ENCODE data around the gene ARHGAP27.
"Not testable (repeated sequence)": the region's sequence is repeated elsewhere in the genome, so short reads cannot be mapped to it uniquely, and the experiment has no call there.

ARHGAP27 gene

GRCh38 chr17:45445901-45446743, 13.5 kb upstream of the ARHGAP27 start:
- DNase-seq (ENCODE audit: low spot score) = peak; percentile 57

GRCh38 chr17:45444856-45445820, 12.5 kb upstream of the ARHGAP27 start:
- DNase-seq (ENCODE audit: low spot score) = not testable (repeated sequence)

DNA sequence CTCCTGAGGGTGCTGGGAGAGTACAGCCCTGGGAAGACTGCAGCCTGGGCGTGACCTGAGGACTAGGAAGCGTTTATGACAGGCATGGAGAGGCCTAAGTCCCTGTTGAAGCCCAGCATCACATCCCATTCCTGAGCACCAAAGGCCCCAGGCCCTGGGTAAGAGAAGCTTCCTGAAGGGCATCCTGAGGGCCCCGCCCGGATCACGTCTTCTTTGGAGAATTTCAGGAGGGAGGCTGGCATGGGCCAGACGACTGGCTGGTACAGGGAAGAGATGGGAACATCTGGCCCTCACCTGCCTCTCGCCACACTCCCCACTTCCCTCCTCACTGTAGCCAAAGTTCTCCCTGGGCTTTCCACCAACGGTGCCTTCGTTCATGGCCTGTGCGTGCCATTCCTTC, 11.6 kb upstream of the ARHGAP27 start:
- DNase-seq (ENCODE audit: low spot score) = not testable (repeated sequence)

DNA sequence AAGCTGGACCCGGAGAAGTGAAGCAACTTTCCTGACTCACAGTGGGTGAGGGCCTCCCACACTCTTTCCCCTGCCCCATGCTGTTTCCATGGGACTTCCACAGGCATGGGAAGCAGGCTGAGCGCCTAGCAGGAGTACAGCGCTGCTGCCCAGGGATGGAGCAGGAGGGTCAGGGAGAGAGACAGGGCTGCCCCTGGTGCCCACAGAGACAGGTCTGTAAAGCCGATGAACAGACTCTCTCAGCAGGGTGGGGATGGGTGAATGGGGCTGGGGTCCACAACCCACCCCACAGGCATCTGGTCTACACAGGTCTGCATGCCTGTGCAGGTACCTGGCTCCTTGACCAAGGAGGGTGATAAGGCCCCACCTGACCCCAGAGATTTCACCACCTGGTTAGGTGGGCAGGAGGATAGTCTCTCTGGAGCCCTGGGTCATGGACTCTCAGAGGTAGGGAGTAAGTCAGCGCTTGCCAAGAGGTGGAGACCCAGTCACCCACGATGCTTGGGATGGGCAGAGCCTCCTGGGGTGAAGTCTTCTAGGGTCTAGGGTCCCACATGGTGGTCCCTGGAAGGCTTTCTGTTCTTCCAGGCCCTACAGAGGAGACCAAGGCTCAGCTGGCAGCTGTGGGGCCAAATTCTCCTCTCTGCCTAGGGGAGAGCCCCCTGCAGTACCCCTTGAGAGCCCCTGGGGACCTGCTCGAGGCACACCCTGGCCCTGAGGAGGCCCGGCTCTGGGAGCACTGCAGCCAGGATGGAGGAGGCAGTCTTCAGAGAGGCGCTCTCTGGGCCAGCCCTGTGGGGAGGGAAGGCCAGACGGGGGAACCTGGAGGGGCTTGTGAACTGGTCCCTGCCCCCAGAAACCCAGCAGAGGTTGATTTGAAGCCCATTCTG, 10.9 kb upstream of the ARHGAP27 start:
- not testable (repeated sequence) for DNase-seq (ENCODE audit: low spot score)

DNA sequence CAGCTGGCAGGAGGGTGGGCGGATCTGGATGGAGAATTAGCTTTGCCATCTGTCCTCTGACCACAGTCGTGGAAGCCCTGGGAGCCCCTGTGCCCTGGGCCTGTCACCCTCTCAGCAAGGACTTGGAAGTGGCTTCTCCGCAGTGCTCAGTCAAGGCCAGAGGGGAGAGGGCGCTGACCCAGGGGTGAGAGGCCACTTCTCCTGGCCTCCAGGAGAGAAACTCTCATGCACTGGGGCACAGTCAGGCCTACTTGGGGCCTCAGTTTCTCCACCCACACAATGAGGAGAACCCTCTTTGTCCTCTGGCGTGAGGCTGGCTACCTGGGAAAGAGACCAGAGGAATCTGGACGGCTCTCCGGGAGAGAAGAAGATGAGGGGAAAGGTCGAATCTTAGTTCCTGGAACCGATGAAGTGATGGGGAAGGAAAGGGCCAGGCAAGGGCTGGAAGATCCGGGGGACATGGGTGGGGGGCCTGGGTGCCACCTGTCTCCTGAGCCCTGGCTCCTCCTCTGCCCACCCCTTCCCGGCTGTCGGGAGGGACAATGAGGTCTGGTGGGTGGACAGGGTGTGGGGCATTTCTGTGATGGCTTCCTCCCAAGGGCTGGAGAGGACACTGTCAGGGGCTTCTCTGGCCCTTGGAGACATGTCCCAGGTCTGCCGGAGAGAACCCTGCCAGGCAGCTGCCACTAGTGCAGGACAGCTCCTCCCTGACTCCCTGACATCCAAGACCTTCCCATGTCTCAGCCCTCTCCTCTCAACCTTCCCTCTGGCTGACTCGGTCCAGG, 9.0 kb upstream of the ARHGAP27 start:
- no peak for DNase-seq (ENCODE audit: low spot score)

DNA sequence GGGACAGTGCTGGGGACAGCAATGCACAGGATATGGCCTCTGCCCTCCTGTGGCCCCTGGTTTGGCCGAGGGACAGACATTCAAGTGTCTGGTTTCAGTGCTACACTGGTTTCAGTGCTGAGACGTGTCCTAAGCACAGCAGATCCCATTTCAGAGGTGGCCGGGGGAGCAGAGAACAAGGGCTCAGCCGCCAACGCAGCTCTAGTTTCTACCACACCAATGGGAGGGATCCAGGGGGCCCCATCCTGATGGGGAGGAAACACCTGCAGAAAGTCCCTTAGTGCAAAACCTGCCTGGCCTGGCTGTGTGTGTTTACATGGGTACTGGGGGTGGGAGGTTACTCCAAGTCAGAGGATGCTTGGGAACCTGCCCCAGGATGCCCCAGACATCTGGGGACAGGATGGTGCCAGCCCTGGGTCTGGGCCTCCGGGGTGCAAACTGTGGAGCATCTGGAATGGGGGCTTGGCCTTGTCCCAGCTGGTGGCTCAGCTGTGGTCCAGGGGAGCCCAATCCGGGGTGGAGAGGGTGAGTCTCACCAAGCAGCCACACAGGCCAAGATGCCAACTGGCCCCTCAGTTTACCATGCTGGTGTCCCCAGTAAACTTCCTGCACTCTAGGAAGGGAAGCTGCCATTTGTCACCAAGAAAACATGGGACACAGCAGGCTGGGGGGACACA, 8.3 kb upstream of the ARHGAP27 start:
- DNase-seq (ENCODE audit: low spot score) = not testable (repeated sequence)

DNA sequence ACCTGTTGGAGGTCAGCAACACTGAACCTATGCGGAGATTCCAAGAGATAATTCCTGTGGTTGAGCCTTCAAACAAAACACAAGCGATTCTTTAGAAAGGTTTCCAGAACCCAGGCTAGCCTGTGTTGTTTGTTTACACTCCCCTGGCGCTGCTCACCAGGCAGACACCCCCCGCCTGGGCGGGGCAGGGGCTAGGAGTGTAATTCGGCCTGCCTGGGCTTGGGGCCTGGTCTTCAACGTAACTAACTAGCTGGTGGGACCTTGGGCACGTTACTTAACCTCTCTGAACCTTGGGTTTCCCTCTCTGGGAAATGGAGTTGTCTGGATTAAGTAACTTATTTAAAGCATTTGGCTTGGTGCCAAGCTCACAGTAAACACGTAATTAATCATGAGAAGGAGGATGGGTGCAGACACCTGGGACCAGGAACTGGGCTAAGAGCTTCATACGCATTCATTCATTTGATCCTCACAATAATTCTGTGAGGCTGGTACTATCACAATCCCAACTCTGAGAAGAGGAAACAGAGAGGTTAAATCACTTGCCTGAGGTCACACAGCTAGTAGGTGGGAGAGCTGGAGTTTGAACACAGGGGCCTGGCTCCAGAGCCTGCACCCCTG, 7.6 kb upstream of the ARHGAP27 start:
- no peak for DNase-seq (ENCODE audit: low spot score)

DNA sequence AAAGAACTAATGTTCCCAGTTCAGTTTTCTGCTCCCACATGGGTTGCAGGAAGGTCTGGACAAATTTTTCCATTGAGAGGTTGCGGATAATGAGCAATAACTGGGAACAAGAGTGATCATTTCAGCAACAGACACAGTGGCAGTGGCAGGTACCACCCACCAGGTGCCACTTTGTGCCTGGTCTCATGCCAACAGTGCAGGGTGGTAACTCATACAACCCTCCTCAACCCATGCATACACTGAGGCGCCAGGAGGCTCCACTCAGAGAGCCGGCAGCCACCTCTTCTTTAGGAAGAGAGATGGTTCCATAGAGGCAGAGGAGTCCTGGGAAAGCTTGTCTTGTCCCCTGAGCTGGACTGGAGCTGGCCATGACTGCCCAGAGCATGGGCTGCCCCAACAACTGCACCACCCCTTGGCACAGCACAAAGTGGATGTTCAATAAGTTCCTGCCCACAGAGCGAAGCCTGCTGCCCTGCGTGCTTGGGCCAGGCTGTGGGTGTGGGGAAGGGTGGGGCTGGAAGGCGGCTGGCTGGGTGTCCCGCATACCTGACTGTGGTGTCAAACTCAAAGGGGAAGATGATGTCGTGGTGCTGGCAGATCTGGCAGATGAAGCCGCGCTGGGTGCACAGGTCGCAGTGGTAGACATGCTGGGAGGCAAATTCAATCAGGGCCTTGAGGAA, 6.4 kb upstream of the ARHGAP27 start:
- no peak for DNase-seq (ENCODE audit: low spot score)

DNA sequence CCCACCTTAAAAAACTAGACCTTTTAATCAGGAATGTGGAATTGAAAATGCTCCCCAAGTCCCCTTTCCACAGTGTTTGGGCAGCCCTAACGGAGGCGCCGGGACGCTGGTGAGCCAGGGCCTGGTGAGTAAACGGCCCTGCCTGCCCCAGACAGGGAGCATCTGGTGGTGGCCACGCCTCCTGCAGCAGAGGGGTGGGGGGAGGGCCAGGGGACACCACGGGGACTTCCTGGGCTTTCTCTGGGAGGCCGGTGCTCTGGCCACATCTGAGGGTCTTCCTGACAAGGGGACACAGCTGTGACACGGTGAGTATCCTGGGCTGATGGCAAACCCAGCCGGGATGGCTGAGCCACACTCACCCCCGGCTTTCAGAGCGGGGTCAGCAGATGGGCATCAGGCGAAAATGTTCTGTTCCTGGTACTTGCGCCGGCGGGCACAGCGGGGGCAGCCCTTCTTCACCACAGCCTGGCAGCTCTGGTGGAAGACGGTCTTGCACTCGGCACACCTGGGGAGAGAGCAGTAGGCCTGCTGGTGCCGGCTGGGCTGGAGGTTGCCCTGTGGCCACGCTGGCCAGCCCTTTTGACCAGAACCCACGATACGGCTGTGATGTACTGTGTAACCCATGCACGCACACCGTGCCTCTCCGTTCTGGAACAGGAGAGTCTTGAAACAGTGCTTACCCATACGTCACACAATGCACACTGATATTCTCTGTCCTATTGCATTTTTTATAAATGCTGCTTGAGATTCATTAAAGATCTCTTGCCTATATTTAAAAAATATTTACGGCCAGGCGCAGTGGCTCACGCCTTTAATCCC, 5.0 kb upstream of the ARHGAP27 start:
- DNase-seq (ENCODE audit: low spot score) = no peak

DNA sequence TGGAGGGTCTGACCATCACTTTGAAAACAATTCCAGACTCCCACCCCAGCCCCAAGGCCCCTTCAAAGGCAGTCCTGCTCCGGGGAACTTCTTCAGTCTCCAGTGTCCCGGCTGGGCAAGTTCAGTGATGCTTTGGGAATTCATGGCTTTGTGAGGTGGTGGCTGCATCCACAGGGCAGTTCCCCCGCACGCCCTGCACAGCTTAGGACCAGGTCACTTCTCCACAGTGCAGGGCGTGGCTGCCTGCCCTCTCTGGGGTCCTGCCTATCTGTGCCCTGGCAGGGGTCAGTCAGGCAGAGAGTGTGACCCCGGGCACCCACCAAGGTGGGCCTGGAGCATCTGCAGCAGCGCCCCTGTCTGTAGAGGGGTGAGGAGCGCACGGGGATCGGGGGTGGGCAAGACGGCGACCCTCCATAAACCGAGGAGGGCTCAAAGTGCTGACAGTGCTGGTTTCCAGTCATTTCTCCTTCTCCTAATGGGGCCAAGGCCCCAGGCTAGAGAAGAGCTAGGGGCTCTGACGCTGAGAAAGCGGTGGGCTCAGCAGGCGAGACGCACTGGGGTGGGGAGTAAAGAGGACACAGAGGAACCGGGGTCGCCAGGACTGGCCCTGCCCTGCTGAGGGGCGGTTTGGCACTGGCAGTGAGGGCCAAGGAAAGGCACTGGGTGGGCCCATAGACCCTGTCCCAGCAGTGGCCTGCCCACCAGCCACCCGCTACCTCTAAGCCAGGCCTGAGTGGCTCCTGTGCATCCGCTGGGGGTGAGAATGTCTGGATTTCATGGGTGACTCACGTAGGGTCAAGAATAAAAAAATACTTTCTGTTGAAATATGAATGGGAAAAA, 4.2 kb upstream of the ARHGAP27 start:
- no peak for DNase-seq (ENCODE audit: low spot score)

- no peak for DNase-seq (ENCODE audit: low spot score)
Measured at GRCh38 chr17:45436161-45436560, 3.5 kb upstream of the ARHGAP27 start.

GRCh38 chr17:45435481-45435880, 2.8 kb upstream of the ARHGAP27 start:
- no peak for DNase-seq (ENCODE audit: low spot score)

- DNase-seq (ENCODE audit: low spot score) = no peak
Measured at GRCh38 chr17:45433159-45433535, 477 bp upstream of the ARHGAP27 start.

DNA sequence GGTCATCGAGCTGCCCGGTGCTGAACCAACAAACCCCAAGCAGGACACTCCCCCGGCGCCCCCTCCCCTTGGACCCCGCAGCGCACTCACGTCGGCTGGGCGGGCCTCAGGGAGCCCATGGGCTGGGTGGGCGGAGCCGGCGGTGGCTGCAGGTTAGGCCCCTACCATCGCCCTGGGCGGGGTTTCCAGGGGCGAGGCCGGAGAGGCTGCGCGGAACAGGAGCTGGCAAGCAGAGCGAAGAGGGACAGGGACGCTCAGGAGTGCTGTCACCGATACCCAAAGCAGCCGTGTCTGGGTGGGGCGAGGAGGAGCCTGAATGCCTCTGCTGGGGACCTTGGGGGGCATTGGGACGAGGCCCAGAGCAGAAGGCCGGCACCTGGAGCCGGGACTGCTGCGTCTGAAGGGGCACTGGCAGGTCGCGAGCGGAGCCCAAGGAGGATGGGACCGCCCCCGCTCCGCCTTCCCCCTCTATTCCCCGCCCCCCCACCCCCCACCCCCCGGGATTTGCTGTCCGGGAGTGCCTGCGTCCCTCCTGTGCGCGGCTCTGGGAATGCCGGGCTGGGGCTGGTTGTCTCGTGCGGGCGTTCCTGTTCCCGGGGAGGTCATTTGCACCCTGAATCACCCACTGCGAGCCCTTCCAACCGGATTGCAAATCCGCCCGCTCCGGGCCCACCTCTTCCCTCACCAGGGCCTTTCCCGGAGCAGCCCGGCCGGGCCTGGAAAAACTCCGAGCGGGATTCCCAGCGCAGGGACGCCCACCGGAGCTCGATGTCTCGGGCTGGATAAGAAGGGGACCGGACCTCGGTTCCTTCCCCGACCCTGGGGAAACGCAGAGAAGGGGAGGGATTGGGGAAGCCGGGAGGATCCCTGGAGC, 902 bp downstream of the ARHGAP27 start:
- DNase-seq (ENCODE audit: low spot score) = peak; percentile 84

- peak; percentile 59 for DNase-seq (ENCODE audit: low spot score)
Measured at GRCh38 chr17:45430738-45431530, 1.7 kb downstream of the ARHGAP27 start.
